Measurements from ENCODE around the gene KBTBD12.

KBTBD12 gene

GRCh38 chr3:128009952-128010846 is 95.2 kb downstream of the KBTBD12 start:
- no peak for FAIRE-seq
- TF ChIP-seq POLR2AphosphoS5 (IDR thresholded peaks at IDR 0.05; ENCODE audit: low read depth, low read length) (no peak), POLR2A (IDR thresholded peaks at IDR 0.05; ENCODE audit: low read depth, low read length) (no peak), TAF1 (IDR thresholded peaks at IDR 0.05; ENCODE audit: borderline replicate concordance, low read depth, low read length) (no peak)
- no peak for DNase-seq (ENCODE audit: insufficient read length)

- no peak for FAIRE-seq
- DNase-seq (ENCODE audit: insufficient read length): no peak
- TF ChIP-seq POLR2A (IDR thresholded peaks at IDR 0.05; ENCODE audit: low read depth, low read length): no peak
- no peak for TF ChIP-seq TAF1 (IDR thresholded peaks at IDR 0.05; ENCODE audit: borderline replicate concordance, low read depth, low read length)
- no peak for TF ChIP-seq POLR2AphosphoS5 (IDR thresholded peaks at IDR 0.05; ENCODE audit: low read depth, low read length)
Observed at GRCh38 chr3:128011140-128011539, 96.1 kb downstream of the KBTBD12 start.

GRCh38 chr3:128012050-128012449 is 97.0 kb downstream of the KBTBD12 start:
- no peak for TF ChIP-seq TAF1 (IDR thresholded peaks at IDR 0.05; ENCODE audit: borderline replicate concordance, low read depth, low read length)
- TF ChIP-seq POLR2A (IDR thresholded peaks at IDR 0.05; ENCODE audit: low read depth, low read length): no peak
- TF ChIP-seq POLR2AphosphoS5 (IDR thresholded peaks at IDR 0.05; ENCODE audit: low read depth, low read length): no peak
- no peak for DNase-seq (ENCODE audit: insufficient read length)
- no peak for FAIRE-seq

- DNase-seq (ENCODE audit: insufficient read length): no peak
- TF ChIP-seq POLR2A (IDR thresholded peaks at IDR 0.05; ENCODE audit: low read depth, low read length) (no peak), TAF1 (IDR thresholded peaks at IDR 0.05; ENCODE audit: borderline replicate concordance, low read depth, low read length) (no peak)
- FAIRE-seq: no peak
Observed at GRCh38 chr3:128014548-128014947, 99.5 kb downstream of the KBTBD12 start.

GRCh38 chr3:128016502-128016901 is 101.5 kb downstream of the KBTBD12 start:
- no peak for FAIRE-seq
- TF ChIP-seq POLR2A (IDR thresholded peaks at IDR 0.05; ENCODE audit: low read depth, low read length): no peak
- no peak for TF ChIP-seq TAF1 (IDR thresholded peaks at IDR 0.05; ENCODE audit: borderline replicate concordance, low read depth, low read length)
- no peak for TF ChIP-seq POLR2AphosphoS5 (IDR thresholded peaks at IDR 0.05; ENCODE audit: low read depth, low read length)
- no peak for DNase-seq (ENCODE audit: insufficient read length)

- DNase-seq (ENCODE audit: insufficient read length) (no peak), FAIRE-seq (no peak)
- TF ChIP-seq POLR2AphosphoS5 (IDR thresholded peaks at IDR 0.05; ENCODE audit: low read depth, low read length): no peak
- no peak for TF ChIP-seq TAF1 (IDR thresholded peaks at IDR 0.05; ENCODE audit: borderline replicate concordance, low read depth, low read length)
- no peak for TF ChIP-seq POLR2A (IDR thresholded peaks at IDR 0.05; ENCODE audit: low read depth, low read length)
Observed at GRCh38 chr3:128021768-128022372, 106.8 kb downstream of the KBTBD12 start.

GRCh38 chr3:128033102-128033501 is 118.1 kb downstream of the KBTBD12 start:
- TF ChIP-seq TAF1 (IDR thresholded peaks at IDR 0.05; ENCODE audit: borderline replicate concordance, low read depth, low read length): no peak
- TF ChIP-seq POLR2A (IDR thresholded peaks at IDR 0.05; ENCODE audit: low read depth, low read length): no peak
- no peak for TF ChIP-seq POLR2AphosphoS5 (IDR thresholded peaks at IDR 0.05; ENCODE audit: low read depth, low read length)
- no peak for FAIRE-seq
- no peak for DNase-seq (ENCODE audit: insufficient read length)

- no peak for DNase-seq (ENCODE audit: insufficient read length)
- no peak for FAIRE-seq
- TF ChIP-seq POLR2AphosphoS5 (IDR thresholded peaks at IDR 0.05; ENCODE audit: low read depth, low read length) (no peak), TAF1 (IDR thresholded peaks at IDR 0.05; ENCODE audit: borderline replicate concordance, low read depth, low read length) (no peak), POLR2A (IDR thresholded peaks at IDR 0.05; ENCODE audit: low read depth, low read length) (no peak)
Observed at GRCh38 chr3:128036119-128036518, 121.1 kb downstream of the KBTBD12 start.

All from GM12892 (cell line).